GM18511 (cell line): ENCODE data around the gene ZNF235.
"Not testable (repeated sequence)": the region's sequence is repeated elsewhere in the genome, so short reads cannot be mapped to it uniquely, and the experiment has no call there.

Source experiments
- ATAC-seq: cut with Tn5 transposase; IDR thresholded peaks from one replicate; pipeline ENCODE4 v1.9.1; 2021; ENCODE audit warnings: mild to moderate bottlenecking, moderate library complexity; ENCODE audit not compliant: unreplicated experiment

The ZNF235 gene

GRCh38 chr19:44258136-44258535, 46.7 kb downstream of the ZNF235 start:
- no peak for ATAC-seq

GRCh38 chr19:44255705-44256411, 49.0 kb downstream of the ZNF235 start:
- ATAC-seq = no peak

- no peak for ATAC-seq
Observed at GRCh38 chr19:44254496-44254895, 50.3 kb downstream of the ZNF235 start.

GRCh38 chr19:44253392-44253791, 51.4 kb downstream of the ZNF235 start:
- ATAC-seq = not testable (repeated sequence)

GRCh38 chr19:44252332-44252731, 52.5 kb downstream of the ZNF235 start:
- ATAC-seq = not testable (repeated sequence)

GRCh38 chr19:44236384-44236783, 68.4 kb downstream of the ZNF235 start:
- no peak for ATAC-seq
